GM18870 (cell line): ENCODE measurements around the gene ZBTB1.
A peak's percentile ranks its signal among the peaks of the same experiment; 100 is the strongest.

Source experiments
- ATAC-seq: cut with Tn5 transposase; IDR thresholded peaks from one replicate; pipeline ENCODE4 v1.9.1; 2021; ENCODE audit warnings: moderate library complexity; ENCODE audit not compliant: unreplicated experiment

Gene ZBTB1, protein sequence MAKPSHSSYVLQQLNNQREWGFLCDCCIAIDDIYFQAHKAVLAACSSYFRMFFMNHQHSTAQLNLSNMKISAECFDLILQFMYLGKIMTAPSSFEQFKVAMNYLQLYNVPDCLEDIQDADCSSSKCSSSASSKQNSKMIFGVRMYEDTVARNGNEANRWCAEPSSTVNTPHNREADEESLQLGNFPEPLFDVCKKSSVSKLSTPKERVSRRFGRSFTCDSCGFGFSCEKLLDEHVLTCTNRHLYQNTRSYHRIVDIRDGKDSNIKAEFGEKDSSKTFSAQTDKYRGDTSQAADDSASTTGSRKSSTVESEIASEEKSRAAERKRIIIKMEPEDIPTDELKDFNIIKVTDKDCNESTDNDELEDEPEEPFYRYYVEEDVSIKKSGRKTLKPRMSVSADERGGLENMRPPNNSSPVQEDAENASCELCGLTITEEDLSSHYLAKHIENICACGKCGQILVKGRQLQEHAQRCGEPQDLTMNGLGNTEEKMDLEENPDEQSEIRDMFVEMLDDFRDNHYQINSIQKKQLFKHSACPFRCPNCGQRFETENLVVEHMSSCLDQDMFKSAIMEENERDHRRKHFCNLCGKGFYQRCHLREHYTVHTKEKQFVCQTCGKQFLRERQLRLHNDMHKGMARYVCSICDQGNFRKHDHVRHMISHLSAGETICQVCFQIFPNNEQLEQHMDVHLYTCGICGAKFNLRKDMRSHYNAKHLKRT

DNA sequence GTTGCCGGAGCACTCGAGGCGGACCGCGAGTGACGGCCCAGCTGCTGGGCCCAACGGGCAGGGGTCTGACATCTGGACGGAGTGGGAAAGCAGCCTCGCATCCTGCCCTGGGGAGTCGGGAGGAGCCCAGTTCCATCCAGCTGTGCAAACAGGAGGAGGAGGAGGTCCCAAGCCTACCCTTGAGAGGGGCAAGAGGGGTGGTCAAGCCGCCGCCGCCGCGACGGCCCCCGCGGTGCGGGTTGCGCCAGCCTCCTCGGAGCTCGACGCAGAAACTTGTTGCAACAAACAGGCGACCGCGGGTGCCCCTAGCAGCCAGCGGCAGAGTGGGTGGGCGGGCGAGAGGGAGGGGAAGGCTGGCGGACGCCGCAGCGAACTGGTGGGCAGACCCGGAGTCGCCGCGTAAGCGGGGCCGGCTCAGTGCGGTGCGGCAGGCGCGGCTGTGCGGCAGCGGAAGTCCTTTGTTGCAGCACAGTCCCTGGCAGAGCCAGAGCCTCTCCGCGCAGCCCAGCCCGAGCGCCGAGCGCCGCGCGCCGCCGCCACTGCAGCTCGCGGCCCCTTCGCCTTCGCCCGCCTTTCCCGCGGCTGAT, at the start of gene ZBTB1:
TSS of gene ZBTB1 (plus strand) at position 461 of the 587 bp plus-strand sequence. CDS start 16,735 bp downstream, outside the sequence.
- no peak for ATAC-seq

DNA sequence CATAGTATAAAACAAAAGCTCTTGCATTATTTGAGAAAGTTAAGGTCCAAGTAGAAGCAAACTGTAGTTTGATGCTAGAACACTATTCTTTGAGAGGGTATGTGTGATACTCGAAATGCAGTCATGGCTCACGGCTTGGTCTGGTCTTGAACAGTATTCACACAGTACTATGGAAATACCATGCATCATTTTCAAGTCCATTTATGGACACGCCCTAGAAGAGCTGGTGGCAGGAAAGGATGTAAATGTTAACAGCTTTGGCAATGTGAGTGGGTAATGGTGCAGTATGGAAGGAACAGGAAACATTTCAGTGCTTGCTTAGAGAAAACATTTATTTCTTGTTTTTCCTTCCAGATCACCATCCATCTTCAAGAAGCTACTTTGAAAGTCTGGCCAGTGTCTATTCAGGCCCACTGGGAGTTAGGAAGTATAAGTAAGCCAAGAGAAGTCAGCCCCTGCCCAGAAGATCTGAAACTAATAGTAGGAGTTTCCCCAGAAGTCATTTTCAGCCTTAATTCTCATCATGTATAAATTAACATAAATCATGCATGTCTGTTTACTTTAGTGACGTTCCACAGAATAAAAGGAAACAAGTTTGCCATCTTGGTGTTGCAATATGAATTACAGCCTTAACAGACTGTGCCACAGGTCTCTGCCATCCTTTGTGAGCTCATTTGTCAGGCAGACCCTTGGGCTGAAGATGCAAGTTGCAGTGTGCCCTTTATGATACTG, 45.0 kb upstream of the ZBTB1 start:
- no peak for ATAC-seq

DNA sequence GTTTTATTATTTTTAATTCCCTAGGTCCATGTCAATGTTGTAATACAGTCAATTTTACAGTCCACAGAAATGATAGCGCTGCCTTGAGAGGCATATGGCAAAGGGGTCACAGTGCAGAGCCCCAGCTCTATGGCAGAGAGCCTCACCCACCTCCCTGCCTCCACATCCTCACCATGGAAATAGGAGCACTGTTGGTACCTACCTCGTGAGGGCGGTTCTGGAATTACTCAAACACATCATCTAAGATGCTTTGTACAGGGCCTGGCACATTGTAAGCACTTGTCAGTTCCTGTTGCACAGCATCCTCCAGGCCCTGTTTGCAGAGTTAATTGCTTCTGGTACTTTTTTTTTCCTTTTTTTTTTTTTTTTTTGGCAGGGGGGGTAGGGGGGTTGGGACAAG, 43.3 kb upstream of the ZBTB1 start:
- no peak for ATAC-seq

DNA sequence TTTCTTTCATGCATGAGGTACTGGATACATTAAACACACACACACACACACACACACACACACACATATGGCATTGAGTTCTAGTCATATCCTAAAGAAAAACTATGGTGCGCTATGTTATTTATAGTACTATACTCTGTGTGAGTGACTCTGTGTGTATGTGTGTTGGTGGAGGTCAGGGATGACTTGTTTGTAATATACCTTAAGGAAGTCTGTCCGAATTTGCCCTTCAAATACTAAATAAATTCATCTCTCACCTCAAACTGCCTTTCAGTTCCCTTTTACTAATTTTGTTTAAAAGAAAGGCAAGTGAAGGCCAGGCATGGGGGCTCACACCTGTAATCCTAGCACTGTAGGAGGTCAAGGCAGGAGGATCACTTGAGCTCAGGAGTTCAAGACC, 41.4 kb upstream of the ZBTB1 start:
- no peak for ATAC-seq

DNA sequence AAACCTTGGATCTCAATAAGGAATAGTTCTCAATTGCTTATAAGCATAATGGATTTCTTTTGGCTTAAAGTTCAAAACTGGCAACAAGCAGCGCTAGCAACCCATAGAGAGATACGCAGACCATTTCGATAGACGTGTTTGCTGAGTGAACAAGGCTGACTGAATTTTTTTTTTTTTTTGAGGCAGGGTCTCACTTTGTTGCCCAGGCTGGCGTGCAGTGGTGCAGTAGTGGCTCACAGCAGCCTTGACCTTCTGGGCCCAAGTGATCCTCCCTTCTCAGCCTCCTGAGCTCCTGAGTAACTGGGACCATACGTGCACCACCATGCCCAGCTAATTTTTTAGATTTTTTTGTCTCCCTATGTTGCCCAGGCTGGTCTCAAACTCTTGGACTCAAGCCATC, 40.7 kb upstream of the ZBTB1 start:
- no peak for ATAC-seq

DNA sequence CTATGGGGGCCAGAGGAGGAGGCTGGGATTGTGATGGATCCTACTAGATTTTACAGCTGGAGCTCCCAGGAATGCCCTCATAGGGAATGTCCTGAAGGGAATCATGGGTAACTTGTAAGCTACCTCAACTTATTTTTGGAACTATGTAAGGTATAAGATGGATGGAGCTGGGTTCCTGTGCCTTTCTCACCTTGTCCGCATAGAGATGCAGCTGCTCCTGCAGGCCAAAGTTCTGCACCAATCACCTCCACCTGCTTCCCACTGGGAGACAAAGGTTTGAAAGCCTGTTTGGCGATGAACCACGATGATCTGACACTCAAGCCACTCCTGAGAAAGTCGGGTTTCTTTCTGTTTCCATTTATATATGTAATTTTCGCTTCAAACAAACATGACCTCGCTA, 39.9 kb upstream of the ZBTB1 start:
- ATAC-seq: no peak

DNA sequence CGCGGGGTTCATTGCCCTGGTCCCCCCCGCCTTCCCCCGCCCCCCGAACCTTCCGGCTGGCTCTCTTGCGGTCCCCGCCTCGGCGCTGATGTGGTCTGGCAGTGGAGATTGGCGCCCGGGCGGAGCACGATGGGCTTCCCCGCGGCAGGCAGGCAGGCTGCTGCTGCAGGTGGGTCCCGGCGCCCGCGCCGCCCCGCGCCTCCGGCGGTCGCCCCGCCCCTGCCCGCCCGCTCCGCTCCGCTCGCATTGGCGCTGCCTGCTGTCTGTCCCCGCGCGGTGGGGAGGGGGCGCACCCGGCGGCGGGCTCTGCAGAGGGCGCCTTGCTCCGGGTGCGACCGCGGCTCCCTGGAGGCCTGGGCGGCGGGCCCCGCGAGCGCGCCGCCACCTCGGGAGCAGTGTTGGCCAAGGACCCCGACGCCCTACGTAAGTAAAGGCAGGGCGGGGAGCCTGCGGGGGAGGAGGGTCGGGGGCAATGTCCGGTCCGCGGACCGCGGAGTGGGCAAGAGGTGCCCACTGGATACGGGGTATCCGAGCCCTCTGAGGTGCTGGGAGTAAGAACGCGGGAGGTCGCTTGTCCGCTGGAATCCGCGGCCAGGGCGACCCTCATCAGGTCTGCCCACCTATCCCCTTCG, 39.3 kb upstream of the ZBTB1 start, which contains the start of gene AKAP5:
TSS of gene AKAP5 (plus strand) at position 309 of the 632 bp plus-strand sequence. CDS start 2,896 bp downstream, outside the sequence.
- ATAC-seq: peak; percentile 43

DNA sequence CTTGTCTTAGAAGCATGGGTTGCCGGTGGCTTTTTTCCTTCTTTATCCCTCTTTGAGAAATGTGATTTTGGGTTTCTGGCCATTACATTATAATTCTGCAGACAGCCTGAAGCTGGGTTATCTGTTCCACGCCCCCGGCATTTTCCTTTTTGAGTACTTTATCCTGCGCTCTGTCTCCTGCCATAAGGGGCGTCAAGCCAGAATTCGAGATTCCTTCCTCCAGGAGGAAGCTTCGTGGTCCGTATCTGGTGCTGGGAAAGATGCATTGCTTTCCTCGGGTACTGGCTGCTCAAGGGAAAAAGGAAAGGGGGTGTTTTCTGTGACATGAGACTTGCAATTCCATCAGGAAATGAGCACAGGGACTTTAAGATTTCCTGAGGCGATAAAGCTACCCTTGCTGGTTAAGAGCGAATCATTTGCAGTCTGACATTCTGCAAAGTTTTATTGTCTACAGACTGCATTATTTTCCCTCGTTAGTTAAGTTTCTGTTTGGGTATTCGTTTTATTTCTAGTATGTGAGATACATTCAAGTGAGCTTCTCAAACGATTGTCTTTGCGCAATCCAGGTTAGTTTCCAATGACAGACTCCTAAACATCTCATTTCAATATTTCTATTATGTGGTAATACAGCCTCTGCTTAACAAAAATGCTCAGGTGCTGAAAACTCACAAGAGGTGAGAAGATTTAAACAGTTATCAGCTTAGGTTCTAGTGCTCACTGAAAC, 38.6 kb upstream of the ZBTB1 start:
- ATAC-seq: no peak

DNA sequence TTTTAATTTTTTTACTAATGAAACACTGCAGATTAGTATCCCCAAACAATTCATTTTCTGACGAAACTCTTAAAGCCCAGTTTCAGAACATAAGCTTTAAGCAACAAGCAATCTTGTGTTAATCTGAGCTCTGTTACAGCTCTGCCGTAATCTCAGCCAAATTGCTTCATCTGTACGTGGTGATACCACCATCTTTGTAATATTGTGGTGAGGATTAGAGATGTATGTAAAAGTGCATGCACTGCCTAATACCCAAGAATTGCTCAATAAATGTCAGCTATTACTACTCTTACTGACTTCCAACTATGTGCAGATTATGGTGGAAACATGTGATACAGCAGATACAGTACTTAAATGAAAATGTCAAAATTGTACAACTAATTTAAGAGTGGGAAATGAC, 37.5 kb upstream of the ZBTB1 start:
- ATAC-seq: no peak

DNA sequence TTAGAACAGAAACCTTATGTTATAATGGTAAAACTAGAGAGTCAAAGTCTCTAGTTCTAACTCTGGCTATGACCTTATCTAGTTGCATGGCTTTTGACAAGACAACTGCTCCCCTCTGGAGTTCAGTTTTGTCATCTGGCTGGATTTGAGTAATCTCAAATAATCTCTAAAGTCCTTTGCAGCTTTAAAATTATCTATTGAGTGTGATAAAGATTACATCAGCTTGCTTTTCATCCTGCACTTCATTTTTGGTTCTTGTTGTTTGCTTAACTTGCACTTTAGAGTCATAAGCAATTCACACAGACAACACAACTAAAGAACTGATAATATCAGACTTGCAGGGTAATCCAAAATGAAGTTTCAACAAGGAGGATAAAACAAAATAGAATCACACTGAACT, 37.0 kb upstream of the ZBTB1 start:
- ATAC-seq: no peak

DNA sequence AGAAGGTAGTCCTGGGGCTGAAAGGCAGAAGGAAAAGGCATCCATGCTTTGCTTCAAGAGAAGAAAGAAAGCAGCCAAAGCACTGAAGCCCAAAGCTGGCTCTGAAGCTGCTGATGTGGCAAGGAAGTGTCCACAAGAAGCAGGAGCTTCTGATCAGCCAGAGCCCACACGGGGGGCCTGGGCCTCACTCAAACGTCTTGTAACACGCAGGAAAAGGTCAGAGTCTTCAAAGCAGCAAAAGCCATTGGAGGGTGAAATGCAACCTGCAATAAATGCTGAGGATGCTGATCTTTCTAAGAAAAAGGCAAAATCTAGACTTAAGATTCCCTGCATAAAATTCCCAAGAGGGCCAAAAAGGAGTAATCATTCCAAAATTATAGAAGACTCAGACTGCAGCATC, 36.1 kb upstream of the ZBTB1 start:
- no peak for ATAC-seq

DNA sequence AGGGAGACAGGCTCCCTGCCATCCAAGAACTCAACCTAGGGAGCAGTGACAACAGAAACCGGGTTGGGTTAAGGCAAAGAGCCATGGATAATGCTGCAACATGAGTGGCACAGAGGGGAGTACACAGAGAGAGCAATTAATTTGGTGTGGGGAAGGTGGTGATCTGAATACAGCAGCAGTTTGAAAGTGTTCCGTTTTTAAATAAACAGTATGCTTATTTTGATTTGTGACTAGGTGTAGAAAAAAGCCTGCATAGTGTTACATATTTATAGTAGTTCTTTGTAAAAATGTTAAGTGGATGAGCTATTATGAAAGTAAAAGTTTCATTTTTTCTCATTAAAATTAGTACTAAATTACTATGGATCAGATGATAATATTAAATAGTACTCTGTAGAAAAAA, 30.5 kb upstream of the ZBTB1 start:
- ATAC-seq: no peak

DNA sequence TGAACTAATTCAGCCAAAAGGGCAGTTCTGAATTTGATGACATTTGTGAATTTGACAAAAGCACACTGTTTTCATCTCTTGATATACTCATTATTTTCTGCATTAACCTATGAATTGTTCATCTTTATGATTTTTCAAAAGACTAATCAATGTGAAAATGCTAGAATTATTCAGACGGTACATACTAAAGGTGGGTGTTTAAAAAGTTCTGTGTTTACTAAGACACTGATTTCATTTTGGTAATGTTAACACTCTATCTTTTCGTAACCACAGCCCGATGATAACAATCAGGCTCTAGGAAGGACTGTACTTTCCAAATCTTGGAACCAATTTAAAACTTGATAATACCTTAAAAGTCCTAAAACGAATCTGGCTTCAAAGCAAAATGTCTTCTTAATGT, 29.9 kb upstream of the ZBTB1 start:
- no peak for ATAC-seq

DNA sequence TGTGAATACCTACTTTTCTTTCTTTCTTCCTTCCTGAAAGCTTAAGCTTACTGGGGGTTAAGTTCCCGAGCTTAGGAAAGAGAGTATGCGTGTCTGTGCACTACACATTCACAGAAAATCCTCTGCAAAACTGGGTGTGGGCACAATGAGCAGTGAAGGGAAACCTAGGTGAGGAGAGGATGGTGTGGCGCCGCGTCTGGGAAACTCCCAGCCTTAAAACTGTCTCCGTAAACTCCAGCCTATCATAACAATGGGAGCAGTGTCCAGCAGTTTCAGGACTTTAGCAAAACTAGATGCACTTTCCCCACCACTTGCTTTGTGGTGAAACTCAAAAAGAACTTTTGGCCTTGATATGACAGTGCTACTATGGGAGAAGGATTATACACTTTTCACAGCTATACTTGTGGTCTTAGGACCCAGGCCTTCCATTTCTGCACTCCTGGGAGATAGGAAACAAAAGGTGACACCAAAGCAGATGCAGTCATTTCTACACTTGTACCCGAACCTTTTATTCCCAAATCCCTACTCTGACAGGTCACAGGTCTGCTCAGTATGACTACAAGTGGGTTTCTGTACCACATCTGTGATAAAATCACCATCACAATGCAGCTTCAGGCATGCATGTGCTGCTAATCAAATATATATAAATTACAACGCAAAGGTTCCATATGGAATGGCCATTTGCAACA, 28.8 kb upstream of the ZBTB1 start:
- no peak for ATAC-seq

DNA sequence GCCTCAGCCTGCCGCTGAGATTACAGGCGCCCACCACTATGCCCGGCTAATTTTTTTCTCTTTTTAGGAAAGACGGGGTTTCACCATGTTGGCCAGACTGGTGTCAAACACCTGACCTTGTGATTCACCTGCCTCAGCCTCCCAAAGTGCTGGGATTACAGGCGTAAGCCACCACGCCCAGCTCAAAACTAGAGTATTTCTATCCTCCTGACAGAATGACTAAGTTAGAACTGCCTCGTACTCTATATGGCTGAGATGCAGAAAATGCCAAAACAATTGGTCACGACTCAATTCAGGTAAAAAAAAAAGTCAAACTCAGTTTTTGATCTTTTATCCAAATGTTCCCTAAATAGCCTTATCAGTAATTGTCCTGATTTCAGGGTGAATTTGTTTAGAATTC, 28.1 kb upstream of the ZBTB1 start:
- no peak for ATAC-seq

DNA sequence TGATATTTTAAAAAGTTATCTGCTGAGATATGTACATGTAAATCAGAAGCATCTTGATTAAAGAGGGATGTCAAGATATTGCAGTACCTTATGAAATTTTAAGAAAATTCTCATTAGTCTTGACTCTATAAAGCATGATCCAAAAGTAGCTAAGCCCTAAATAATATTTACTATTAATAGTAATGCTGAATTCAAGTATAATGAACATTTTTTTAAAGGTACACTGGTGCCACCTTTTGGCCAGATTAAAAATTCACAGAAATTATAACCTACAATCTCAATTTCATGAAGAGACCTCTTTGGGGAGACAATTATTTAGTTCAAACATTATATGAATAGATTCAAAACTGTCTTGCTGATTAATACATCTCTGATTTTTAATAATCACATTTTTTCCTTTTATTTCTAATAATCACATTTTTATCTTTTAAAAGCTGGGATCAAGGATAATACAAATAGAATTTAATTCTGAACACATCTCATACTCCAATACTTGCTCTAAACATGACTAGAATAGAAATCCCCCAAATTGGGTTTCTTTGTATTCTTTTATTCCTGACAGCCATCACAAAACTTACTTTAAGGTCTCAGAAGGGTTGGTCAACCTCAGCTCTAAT, 25.8 kb upstream of the ZBTB1 start:
- no peak for ATAC-seq

DNA sequence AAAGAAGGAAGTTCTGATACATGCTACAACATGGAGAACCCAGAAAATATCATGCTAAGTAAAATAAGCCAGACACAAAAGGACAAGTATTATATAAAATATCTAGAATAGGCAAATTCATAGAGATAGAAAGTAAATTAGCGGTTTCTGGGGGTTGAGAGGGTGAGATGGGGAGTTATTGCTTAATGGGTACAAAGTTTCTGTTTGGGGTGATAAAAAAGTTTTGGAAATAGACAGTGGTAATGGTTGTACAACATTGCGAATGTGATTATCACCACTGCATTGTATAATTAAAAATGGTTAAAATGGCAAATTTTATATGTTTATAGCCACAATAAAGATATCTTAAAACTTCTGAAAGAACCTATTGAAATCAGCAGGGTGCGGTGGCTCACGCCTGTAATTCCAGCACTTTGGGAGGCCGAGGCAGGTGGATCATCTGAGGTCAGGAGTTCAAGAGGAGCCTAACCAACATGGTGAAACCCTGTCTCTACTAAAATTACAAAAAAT, 15.9 kb upstream of the ZBTB1 start:
- ATAC-seq: no peak

DNA sequence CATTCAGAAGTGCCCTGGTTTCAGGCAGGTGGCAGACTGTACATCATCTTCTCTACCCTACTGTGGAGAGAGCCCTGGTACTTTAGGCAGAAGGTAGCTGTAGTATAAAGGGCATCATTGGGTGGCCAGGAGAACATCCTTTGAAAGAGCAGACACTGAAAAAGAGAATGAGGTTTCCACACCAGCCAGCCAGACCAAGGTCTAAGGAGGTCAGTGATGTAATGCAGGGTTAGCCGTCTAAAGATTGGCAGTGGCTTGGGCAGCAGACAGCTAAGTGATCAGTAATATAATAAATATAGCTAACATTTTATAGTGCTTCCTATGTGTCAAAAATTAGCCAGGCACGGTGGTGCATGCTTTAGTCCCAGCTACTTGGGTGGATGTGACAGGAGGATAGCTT, 12.9 kb upstream of the ZBTB1 start:
- ATAC-seq: no peak

DNA sequence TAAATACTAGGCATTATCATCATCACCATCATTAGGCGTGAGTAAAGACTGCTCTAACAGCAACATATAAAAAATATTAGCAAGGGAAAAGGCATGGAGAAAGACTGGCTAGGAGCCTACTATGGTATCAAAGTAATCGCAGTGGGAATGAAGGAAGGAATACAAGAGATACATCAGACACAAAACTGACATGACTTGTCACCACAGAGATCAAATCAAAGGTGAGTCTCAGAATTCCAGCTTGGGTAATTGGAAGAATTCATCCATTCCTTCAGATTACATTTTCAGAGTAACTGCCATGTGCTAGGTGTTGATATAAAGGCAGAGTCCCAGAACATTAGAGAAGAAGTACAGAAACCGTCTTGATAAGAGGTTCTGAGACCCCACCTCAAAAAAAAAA, 11.1 kb upstream of the ZBTB1 start:
- no peak for ATAC-seq
